ENCODE results near the gene HAPLN2.

Gene HAPLN2

DNA sequence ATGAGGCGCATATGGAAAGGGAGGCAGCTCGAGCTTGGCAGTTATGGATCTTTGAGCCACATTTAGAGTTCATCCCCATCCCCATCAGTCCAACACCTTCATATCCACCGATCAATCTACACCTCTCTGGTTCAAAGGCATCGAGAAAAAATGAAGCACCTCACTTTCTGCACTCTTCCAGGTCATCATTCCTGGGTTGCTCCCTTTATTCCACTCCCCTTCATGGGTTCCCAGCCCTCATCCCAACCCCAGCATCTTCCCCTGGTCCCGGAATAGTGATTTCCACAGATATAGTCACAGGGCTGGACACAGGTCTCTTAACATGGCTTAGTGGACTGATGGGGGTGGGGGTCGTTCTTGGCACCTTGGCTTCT lies 354 bp downstream of the HAPLN2 start:
- TF ChIP-seq CTCF (IDR thresholded peaks at IDR 0.05; ENCODE audit: low read depth, low read length): no peak
- no peak for DNase-seq
- Histone ChIP-seq H3K36me3 (no peaks in the 10 kb centered on the region), H3K27ac (no peak overlapping the region), H3K27me3 (ENCODE audit: insufficient read depth, low read depth, severe bottlenecking) (peaks cover 6% of the 10 kb centered on the region), H3K9me3 (ENCODE audit: severe bottlenecking) (no peaks in the 10 kb centered on the region), H3K4me3 (ENCODE audit: low read depth, low read length) (no peak overlapping the region)

- Histone ChIP-seq H3K9me3 (ENCODE audit: severe bottlenecking) (no peaks in the 10 kb centered on the region), H3K27me3 (ENCODE audit: insufficient read depth, low read depth, severe bottlenecking) (peaks cover 15% of the 10 kb centered on the region), H3K36me3 (no peaks in the 10 kb centered on the region), H3K4me3 (ENCODE audit: low read depth, low read length) (no peak overlapping the region), H3K27ac (no peak overlapping the region)
- DNase-seq: no peak
- no peak for TF ChIP-seq CTCF (IDR thresholded peaks at IDR 0.05; ENCODE audit: low read depth, low read length)
Observed at GRCh38 chr1:156622581-156623297, 3.5 kb downstream of the HAPLN2 start.

DNA sequence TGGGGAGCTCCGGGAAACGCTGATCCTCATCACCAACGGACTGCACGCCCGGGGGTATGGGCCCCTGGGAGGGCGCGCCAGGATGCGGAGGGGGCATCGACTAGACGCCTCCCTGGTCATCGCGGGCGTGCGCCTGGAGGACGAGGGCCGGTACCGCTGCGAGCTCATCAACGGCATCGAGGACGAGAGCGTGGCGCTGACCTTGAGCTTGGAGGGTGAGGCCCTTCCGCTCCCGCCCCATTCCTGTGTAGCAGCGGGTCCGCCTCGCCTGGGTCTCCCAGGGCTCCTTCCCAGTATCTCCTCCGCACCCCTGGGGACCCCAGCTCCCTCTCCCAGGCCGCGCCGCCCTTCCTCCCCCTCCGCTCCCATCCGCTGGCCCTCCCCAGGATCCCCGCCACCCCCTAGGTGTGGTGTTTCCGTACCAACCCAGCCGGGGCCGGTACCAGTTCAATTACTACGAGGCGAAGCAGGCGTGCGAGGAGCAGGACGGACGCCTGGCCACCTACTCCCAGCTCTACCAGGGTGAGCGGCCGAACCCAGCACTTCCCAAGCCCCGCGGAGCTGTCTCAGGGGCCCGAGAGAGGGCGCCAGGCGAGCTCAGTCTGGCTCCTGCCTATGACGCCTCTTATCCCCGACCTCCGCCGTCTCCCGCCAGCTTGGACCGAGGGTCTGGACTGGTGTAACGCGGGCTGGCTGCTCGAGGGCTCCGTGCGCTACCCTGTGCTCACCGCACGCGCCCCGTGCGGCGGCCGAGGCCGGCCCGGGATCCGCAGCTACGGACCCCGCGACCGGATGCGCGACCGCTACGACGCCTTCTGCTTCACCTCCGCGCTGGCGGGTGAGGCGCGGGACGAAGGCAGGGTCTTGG lies 5.0 kb downstream of the HAPLN2 start:
- Histone ChIP-seq H3K9me3 (ENCODE audit: severe bottlenecking) (no peaks in the 10 kb centered on the region), H3K27me3 (ENCODE audit: insufficient read depth, low read depth, severe bottlenecking) (peaks cover 15% of the 10 kb centered on the region), H3K36me3 (no peaks in the 10 kb centered on the region), H3K4me3 (ENCODE audit: low read depth, low read length) (peak overlapping the region; percentile 58), H3K27ac (no peak overlapping the region)
- TF ChIP-seq CTCF (IDR thresholded peaks at IDR 0.05; ENCODE audit: low read depth, low read length): peak; percentile 91
- peak; percentile 95 for DNase-seq

GRCh38 chr1:156624814-156625435 lies 5.7 kb downstream of the HAPLN2 start:
- DNase-seq: peak; percentile 55
- peaks cover 15% of the 10 kb centered on the region for H3K27me3 ChIP-seq (ENCODE audit: insufficient read depth, low read depth, severe bottlenecking)
- peak overlapping the region; percentile 58 for H3K4me3 ChIP-seq (ENCODE audit: low read depth, low read length)
- no peaks in the 10 kb centered on the region for H3K9me3 ChIP-seq (ENCODE audit: severe bottlenecking)
- TF ChIP-seq CTCF (IDR thresholded peaks at IDR 0.05; ENCODE audit: low read depth, low read length): 0 out of 2 replicates have a peak, but pooled peaks have one; percentile 9
- H3K36me3 ChIP-seq: no peaks in the 10 kb centered on the region
- H3K27ac ChIP-seq: no peak overlapping the region; the same call in 1 of the 2 replicates

DNA sequence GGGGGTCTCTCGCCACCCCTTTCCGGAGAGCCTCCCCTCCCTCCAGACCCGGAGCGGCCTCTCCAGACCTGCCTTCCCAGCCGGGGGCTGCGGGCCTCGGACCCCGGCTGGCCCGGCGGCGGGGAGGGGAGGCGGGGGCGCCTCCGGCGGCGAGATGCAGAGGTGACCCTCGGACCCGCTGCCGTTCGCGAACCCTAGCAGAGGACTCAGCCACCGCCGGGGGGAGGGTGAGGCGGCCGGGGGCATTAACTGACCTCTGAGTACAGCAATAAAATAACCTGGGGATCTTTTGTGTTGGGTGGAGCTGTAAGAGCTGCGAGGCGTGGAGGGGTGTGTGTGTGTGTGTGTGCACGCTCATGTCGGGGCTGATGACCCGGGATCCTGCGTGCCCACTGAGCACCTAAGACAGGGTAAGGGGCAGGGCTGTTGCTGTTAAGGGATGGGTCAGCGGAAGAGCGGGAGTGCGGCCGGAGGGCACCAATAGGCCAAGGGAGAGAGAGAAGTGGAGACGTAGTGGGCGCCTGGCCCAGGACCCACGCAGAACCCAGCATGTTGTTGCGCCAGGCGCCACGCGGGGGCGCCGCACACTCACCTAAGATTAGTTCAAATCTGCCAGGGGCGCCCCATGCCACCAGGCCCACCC lies 6.3 kb downstream of the HAPLN2 start:
- Histone ChIP-seq H3K27ac (no peak overlapping the region; the same call in 1 of the 2 replicates), H3K4me3 (ENCODE audit: low read depth, low read length) (peak overlapping the region; percentile 58), H3K27me3 (ENCODE audit: insufficient read depth, low read depth, severe bottlenecking) (peaks cover 15% of the 10 kb centered on the region), H3K36me3 (no peaks in the 10 kb centered on the region), H3K9me3 (ENCODE audit: severe bottlenecking) (no peaks in the 10 kb centered on the region)
- TF ChIP-seq CTCF (IDR thresholded peaks at IDR 0.05; ENCODE audit: low read depth, low read length): peak; percentile 94
- peak; percentile 83 for DNase-seq

Data from WERI-Rb-1 (cell line).